ENCODE results near the gene SMIM13. TPM values are rescaled to one million over a fixed set of nuclear protein-coding genes. Genes with fewer than 3 reads are reported as not detected.

SMIM13 gene
- total RNA-seq, 1 donor from 2014 or later: 5.8 TPM

DNA sequence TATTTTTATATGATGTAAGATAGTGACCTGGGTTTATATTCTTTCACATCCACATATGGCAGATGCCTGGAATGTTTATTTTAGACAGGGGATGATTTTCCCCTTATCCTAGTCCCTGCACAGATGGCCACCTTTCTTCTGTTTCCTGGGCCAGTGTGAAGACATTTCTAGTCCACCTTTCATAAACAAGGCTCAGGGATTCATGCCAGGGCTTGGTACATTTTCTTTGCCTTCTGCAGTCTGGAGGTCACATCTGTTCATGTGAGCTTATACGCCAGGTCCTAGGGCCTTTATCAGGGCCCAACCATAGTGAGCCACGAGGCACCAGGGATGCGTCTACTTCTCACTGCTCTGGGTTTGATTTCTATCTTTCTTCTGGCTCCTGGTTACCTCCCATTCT, 55.9 kb downstream of the SMIM13 start:
- ATAC-seq (ENCODE audit: low read depth) (no peak), DNase-seq (no peak)
- intact Hi-C loops (cut with micrococcal nuclease): no loop called here
- Mint-ChIP-seq H3K36me3 (ENCODE audit: low read depth) (no peaks in the 10 kb centered on the region), H3K4me3 (no peak overlapping the region), H3K4me1 (peaks cover 6% of the 10 kb centered on the region), H3K27ac (no peak overlapping the region), H3K9me3 (no peaks in the 10 kb centered on the region), H3K27me3 (no peaks in the 10 kb centered on the region)
- ChIA-PET CTCF (no interaction called here), POLR2A (interaction anchor here (0.7 kb wide), 1 partner anchor 347 kb away, joined by 3 read pairs; no protein-coding TSS in a partner anchor)
- TF ChIP-seq, protein P1, sequence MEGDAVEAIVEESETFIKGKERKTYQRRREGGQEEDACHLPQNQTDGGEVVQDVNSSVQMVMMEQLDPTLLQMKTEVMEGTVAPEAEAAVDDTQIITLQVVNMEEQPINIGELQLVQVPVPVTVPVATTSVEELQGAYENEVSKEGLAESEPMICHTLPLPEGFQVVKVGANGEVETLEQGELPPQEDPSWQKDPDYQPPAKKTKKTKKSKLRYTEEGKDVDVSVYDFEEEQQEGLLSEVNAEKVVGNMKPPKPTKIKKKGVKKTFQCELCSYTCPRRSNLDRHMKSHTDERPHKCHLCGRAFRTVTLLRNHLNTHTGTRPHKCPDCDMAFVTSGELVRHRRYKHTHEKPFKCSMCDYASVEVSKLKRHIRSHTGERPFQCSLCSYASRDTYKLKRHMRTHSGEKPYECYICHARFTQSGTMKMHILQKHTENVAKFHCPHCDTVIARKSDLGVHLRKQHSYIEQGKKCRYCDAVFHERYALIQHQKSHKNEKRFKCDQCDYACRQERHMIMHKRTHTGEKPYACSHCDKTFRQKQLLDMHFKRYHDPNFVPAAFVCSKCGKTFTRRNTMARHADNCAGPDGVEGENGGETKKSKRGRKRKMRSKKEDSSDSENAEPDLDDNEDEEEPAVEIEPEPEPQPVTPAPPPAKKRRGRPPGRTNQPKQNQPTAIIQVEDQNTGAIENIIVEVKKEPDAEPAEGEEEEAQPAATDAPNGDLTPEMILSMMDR (IDR thresholded peaks at IDR 0.05): no peak

DNA sequence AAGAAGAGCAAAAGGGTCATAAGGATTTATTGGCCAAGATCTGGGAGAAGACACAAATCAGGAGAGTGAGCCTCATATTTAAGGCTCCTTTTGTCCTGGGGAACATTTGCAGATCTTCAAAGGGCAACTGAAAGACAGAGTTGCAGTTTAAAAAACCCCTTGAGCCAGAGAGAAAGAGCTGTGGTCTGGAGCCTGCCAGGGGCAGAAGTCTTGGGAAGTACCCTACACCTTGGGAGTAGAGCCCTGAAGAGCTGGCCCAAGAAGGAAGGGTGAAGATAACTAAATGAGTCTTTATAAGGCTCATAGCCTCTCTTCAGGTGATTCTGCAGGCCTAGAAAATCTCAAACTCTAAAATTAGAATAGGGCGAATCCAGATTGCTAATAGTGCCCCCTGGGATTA, 57.9 kb downstream of the SMIM13 start:
- no peak overlapping the region for H3K27ac Mint-ChIP-seq

GRCh38 chr6:11152581-11152980, 58.9 kb downstream of the SMIM13 start:
- no peaks in the 10 kb centered on the region for H3K36me3 Mint-ChIP-seq (ENCODE audit: low read depth)
- ChIA-PET CTCF (interaction anchor here (0.6 kb wide), 1 partner anchor 88 kb away, joined by 3 read pairs; no protein-coding TSS in a partner anchor), POLR2A (no interaction called here)
- no peak overlapping the region for H3K4me3 Mint-ChIP-seq
- TF ChIP-seq, protein P1 (IDR thresholded peaks at IDR 0.05): no peak
- peaks cover 6% of the 10 kb centered on the region for H3K4me1 Mint-ChIP-seq
- DNase-seq (no peak), ATAC-seq (ENCODE audit: low read depth) (no peak)
- H3K9me3 Mint-ChIP-seq: no peaks in the 10 kb centered on the region
- no peak overlapping the region for H3K27ac Mint-ChIP-seq
- intact Hi-C loops (cut with micrococcal nuclease): no loop called here
- H3K27me3 Mint-ChIP-seq: no peaks in the 10 kb centered on the region

More for the DNA sequence above, 57.9 kb downstream of the SMIM13 start:
- H3K4me3 Mint-ChIP-seq: no peak overlapping the region
- H3K4me1 Mint-ChIP-seq: peaks cover 6% of the 10 kb centered on the region
- H3K9me3 Mint-ChIP-seq: no peaks in the 10 kb centered on the region
- no peak for DNase-seq
- intact Hi-C loops (cut with micrococcal nuclease): no loop called here
- no peaks in the 10 kb centered on the region for H3K36me3 Mint-ChIP-seq (ENCODE audit: low read depth)
- no peak for ATAC-seq (ENCODE audit: low read depth)
- ChIA-PET CTCF (interaction anchor here (1.0 kb wide), 1 partner anchor 344 kb away, joined by 3 read pairs; no protein-coding TSS in a partner anchor), POLR2A (no interaction called here)
- no peaks in the 10 kb centered on the region for H3K27me3 Mint-ChIP-seq
- TF ChIP-seq, protein P1 (IDR thresholded peaks at IDR 0.05): no peak

DNA sequence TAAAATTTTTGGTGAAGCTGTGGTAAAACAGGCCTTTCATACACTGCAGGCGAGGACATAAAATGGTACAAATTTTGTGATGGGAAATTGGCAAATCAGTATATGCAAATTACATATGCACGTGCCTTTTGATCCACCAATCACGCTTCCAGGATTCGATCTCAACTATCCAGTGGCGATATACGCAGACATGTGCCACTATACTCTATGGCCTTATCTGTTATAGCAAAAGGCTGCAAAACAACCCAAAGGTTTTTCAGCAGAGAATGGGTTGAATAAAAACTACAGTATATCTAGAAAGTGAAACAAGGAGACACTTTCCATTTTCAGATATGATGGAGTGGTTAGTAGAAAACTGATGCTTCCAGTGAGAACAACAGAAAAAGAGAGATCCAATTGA, 59.8 kb downstream of the SMIM13 start:
- ATAC-seq (ENCODE audit: low read depth) (no peak), DNase-seq (no peak)
- Mint-ChIP-seq H3K36me3 (ENCODE audit: low read depth) (no peaks in the 10 kb centered on the region), H3K4me3 (peak overlapping the region; percentile 79), H3K9me3 (no peaks in the 10 kb centered on the region), H3K27ac (no peak overlapping the region), H3K4me1 (peaks cover 6% of the 10 kb centered on the region), H3K27me3 (no peaks in the 10 kb centered on the region)
- ChIA-PET CTCF (no interaction called here), POLR2A (no interaction called here)
- intact Hi-C loops (cut with micrococcal nuclease): no loop called here
- TF ChIP-seq, protein P1 (IDR thresholded peaks at IDR 0.05): no peak

- Mint-ChIP-seq H3K4me3 (no peak overlapping the region), H3K27me3 (no peaks in the 10 kb centered on the region), H3K27ac (no peak overlapping the region), H3K4me1 (peaks cover 6% of the 10 kb centered on the region), H3K9me3 (no peaks in the 10 kb centered on the region), H3K36me3 (ENCODE audit: low read depth) (no peaks in the 10 kb centered on the region)
- POLR2A ChIA-PET: no interaction called here
- TF ChIP-seq, protein P1 (IDR thresholded peaks at IDR 0.05): no peak
- ATAC-seq (ENCODE audit: low read depth) (no peak), DNase-seq (no peak)
- intact Hi-C loops (cut with micrococcal nuclease): no loop called here
- CTCF ChIA-PET: no interaction called here
Observed at GRCh38 chr6:11155589-11155988, 62.0 kb downstream of the SMIM13 start.
